Epidermal melanocyte (primary cell): Measurements from ENCODE around the gene CFAP221.

ENCODE experiments used
- DNase-seq: peaks from one replicate; pipeline ENCODE4 v3.0.0; 2011; ENCODE audit warnings: low spot score; ENCODE audit not compliant: insufficient read length

Gene CFAP221

DNA sequence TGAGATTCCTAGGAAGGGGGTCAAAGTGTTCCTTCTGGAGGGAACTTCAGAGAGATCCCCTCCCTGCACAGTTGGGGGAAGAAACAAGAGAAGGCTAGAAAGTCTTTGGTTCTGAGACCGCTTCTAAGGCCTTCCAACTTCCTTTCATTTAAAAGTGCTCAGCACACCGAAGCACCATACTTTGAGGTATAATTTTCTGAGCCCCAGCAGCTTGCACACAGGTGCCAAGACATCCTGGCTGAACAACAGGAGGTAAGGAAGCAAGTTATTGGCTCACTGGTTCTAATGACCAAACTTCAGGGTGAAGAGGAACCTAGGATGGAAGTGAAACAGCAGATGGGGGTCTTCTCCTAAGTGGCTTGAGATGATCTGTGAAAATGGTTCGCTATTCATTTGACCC, 154.0 kb downstream of the CFAP221 start:
- no peak for DNase-seq

DNA sequence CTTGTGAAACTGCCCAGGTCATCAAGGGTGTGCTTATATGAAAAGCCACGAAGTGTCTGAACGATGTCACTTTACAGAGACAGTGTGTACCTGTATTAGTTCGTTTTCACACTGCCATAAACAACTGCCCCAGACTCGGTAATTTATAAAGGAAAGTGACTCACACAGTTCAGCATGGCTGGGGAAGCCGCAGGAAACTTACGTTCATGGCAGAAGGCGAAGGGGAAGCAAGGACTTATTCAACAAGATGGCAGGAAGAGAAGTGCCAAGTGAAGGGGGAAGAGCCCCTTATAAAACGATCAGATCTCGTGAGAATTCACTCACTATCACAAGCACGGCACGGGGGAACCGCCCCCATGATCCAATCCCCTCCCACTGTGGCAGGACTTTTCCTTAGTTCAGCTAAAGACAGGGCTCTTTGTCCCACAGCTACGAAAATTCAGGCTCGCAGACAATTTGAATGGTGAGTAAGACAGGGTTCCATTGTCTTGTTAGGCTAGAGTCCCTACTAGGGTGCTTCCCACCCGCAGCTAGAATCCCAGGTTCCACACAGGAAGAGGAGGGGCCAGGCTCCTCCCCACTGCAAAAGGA, 154.9 kb downstream of the CFAP221 start:
- no peak for DNase-seq

DNA sequence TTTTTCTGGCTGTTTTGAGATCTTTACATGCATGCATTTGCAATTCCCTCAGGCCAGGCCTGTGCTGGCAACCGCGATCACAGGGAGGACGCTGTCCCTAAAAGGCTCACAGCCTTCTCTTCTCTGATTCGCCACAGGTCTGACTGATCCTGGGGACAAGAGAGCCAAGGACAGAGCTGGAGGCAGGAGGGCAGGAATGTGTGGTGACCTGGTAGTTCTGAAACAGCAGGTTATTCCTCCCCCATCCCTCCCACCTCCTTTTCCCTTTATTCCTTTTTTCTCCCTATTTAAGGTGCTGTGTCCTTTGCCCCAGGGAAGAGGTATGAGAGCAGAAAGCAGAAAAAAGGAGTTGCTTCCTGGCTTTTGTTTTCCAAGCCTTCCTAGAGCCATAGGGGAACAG, 156.6 kb downstream of the CFAP221 start:
- no peak for DNase-seq

DNA sequence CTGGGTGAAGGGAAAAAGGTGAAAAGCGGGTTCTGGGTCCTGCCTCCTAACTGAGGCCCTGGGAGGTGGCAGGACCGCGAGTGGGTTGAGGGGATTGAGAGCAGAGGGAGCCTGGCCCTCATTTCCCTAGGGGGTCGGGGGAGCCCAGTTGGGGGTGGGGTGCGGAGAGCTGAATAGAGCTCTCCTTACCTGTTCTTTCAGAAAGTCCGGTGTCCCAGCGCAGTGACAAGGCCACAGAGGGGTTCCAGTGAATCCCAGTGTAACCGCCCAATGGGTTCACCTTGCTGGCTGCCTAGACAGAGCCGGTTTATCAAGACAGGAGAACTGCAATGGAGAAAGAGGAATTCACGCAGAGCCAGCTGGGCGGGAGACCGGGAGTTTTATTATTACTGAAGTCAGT, 157.1 kb downstream of the CFAP221 start:
- DNase-seq: no peak

DNA sequence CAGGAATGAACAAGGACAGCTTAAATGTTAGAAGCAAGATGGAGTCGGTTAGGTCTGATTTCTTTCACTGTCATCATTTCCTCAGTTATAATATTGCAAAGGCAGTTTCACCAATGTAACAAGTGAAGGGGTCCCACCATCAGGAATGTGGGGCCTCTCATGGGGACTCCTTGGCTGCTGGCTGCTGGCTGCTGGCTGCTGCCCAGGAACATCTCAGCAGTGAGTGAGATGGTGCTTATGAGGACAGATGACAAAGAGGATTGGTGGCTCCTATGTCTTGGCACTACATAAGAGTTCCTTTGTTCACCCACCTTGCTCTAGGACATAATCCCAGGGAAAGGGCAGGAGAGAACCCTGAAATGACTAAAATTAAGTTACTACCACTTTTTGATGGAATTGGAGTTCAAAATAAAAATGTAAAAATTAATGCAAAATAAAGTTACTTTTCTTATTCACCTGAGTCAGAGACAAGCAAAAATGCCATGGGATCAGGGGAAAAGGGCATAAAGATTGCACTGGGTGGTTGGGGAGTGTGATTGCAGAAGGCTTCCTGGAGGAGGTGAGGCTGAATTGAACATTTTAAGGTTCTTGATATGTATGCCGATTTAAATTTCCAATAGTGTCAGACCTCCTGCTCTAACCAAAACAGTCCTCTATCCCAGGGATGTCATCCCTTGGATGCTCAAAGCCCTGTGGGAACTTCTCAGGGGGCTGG, 158.1 kb downstream of the CFAP221 start:
- DNase-seq: no peak

DNA sequence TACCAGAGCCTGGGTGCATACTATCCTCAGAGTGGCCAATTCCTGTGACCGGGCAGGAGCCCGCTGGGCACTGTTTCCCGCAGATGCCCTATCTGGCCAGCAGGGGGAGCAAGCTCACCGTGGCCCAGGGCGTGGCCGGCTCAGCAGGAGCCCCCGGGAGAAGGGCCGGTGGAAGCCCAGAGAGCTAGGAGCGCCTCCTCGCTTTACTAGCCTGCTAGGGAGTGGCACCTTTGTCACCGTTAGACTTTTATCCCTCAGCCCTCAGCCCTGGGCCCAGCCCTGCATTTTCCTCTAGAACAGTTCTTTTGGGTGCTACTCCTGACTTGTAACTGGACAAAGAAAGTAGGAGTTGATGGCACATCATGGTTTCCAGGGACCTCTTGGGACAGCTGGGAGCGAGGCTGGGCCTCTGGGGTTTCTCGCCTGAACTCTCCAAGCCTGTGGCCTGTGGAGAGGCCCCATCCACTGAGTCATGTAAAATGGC, 158.7 kb downstream of the CFAP221 start:
- peak; percentile 48 for DNase-seq

DNA sequence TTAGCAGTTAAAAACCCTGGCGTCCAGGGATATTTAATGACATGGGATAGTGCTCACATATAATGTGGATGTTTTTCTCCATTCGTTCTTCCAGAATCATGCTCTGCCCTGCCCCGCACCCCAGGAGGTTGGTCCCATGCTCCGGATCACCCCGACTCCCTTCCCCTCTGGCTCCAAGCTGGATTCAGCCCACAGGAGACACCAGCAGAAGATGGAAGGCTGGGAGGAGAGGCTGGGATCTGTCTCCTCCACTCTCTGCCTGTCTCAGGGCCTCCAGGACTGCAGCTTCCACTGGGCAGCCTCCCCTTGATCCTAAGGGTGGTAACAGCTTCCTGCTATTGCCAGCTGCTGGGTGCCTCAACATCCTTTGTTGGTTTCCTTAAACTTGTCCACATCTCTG, 159.3 kb downstream of the CFAP221 start:
- DNase-seq: no peak

DNA sequence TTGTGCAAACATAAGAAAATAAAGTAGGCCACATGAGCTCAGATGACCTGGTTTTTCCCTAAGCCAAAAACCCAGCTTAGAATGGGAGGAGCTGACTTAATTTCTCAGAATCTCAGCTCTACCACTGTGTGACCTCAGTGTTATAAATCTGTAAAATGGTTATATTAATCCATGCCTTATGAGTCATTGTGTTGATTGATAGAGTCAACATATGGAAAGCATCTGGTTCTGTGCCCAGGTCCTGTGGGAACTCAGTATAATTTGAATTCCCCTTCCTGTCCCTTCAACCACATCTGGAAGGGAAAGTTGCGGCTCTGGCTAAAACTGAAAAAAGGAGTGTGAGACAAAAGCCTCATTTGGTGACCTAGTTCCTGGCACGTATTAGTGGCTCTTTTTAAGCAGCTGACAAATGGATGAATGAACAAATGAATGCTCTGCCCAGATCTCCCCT, 160.4 kb downstream of the CFAP221 start:
- DNase-seq: no peak

DNA sequence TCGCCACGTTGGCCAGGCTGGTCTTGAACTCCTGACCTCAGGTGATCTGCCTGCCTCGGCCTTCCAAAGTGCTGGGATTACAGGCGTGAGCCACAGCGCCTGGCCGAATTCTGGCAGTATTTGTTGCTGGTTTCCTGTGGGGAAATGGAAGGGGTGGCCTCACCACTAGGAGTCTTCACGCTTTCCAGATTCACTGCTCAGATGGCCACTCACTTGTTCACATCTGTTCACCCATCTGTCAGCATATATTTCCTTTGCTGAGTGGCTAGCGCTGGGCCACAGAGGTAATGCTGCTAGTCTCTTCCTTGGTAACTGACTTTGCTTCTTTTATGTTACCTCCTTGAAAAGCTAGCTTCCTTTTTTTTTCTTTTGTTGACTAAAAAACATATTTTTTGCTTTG, 162.0 kb downstream of the CFAP221 start:
- DNase-seq: no peak
